Mammary epithelial cell (primary cell): ENCODE measurements around the gene BCL2L2.

Experiments
- CTCF ChIP-seq, 2 donors: IDR thresholded peaks in 1 of 2; conservative IDR thresholded peaks in 1 of 2; 2 replicates each; pipeline ENCODE4 v1.5.1; 2011 to 2012; ENCODE audit warnings: inconsistent platforms in 2 of 2, low read length in 2 of 2, mild to moderate bottlenecking in 2 of 2, control low read depth in 1 of 2, low read depth in 1 of 2; ENCODE audit not compliant: insufficient read depth in 1 of 2; ENCODE audit errors: extremely low read depth in 1 of 2
- EZH2 ChIP-seq: IDR thresholded peaks from 2 replicates; pipeline ENCODE4 v1.6.1; 2012; ENCODE audit warnings: low read length, inconsistent platforms, borderline replicate concordance

- no peak for TF ChIP-seq CTCF (conservative IDR thresholded peaks at IDR 0.05 in 1 of 2, IDR thresholded peaks at IDR 0.05 in 1 of 2; ENCODE audit: extremely low read depth in 1 of 2, insufficient read depth in 1 of 2, low read depth in 1 of 2, low read length in 2 of 2)
- no peak for TF ChIP-seq EZH2
These were observed at the start of gene BCL2L2 for GRCh38 chr14:23306412-23307145.
